LNCaP clone FGC (cell line): Measurements from ENCODE around the gene RNASEH2B.

Experiments used
- DNase-seq: peaks from one replicate; pipeline ENCODE4 v3.0.0-alpha.2; 2011; ENCODE audit warnings: low read depth
- H3K4me3 ChIP-seq: 2 replicates; pipeline ENCODE4 v1.5.1; 2011; ENCODE audit warnings: mild to moderate bottlenecking, low read depth, low read length, control low read depth
- CTCF ChIP-seq: IDR thresholded peaks from 2 replicates; pipeline ENCODE4 v1.5.1; 2012; ENCODE audit warnings: mild to moderate bottlenecking; ENCODE audit not compliant: control insufficient read depth, insufficient read depth; ENCODE audit errors: extremely low read depth

The RNASEH2B gene

GRCh38 chr13:51003642-51004041 lies 94.1 kb downstream of the RNASEH2B start:
- no peak for DNase-seq
- TF ChIP-seq CTCF: no peak
- H3K4me3 ChIP-seq: no peak overlapping the region

- no peak for DNase-seq
- no peak overlapping the region for H3K4me3 ChIP-seq
- no peak for TF ChIP-seq CTCF
These were observed 94.7 kb downstream of the RNASEH2B start for GRCh38 chr13:51004111-51004865.

- no peak for DNase-seq
- TF ChIP-seq CTCF: no peak
- H3K4me3 ChIP-seq: no peak overlapping the region
These were observed 95.4 kb downstream of the RNASEH2B start for GRCh38 chr13:51004918-51005460.

GRCh38 chr13:51005566-51005965 lies 96.0 kb downstream of the RNASEH2B start:
- H3K4me3 ChIP-seq: no peak overlapping the region
- TF ChIP-seq CTCF: no peak
- no peak for DNase-seq
